GM21515 (cell line): ENCODE data around the gene CRIM1.

Source experiments
- ATAC-seq: cut with Tn5 transposase; IDR thresholded peaks from one replicate; pipeline ENCODE4 v1.9.1; 2021; ENCODE audit not compliant: unreplicated experiment

The CRIM1 gene

GRCh38 chr2:36511858-36512603 lies 156.5 kb downstream of the CRIM1 start:
- ATAC-seq: no peak

- no peak for ATAC-seq
These were observed 157.1 kb downstream of the CRIM1 start for GRCh38 chr2:36512705-36513104.

GRCh38 chr2:36513661-36514060 lies 158.1 kb downstream of the CRIM1 start:
- no peak for ATAC-seq

GRCh38 chr2:36515538-36515937 lies 160.0 kb downstream of the CRIM1 start:
- no peak for ATAC-seq

- no peak for ATAC-seq
These were observed 160.7 kb downstream of the CRIM1 start for GRCh38 chr2:36516136-36516870.

GRCh38 chr2:36520431-36520830 lies 164.9 kb downstream of the CRIM1 start:
- no peak for ATAC-seq

- no peak for ATAC-seq
These were observed 167.6 kb downstream of the CRIM1 start for GRCh38 chr2:36523153-36523552.

GRCh38 chr2:36525245-36525644 lies 169.7 kb downstream of the CRIM1 start:
- no peak for ATAC-seq

GRCh38 chr2:36526226-36526625 lies 170.6 kb downstream of the CRIM1 start:
- no peak for ATAC-seq

- peak; percentile 69 for ATAC-seq
These were observed 172.7 kb downstream of the CRIM1 start for GRCh38 chr2:36528274-36528673.

GRCh38 chr2:36528766-36529392 lies 173.3 kb downstream of the CRIM1 start:
- ATAC-seq: no peak

- peak; percentile 76 for ATAC-seq
These were observed 174.8 kb downstream of the CRIM1 start for GRCh38 chr2:36530178-36530982.

- no peak for ATAC-seq
These were observed 175.4 kb downstream of the CRIM1 start for GRCh38 chr2:36530983-36531354.

- no peak for ATAC-seq
These were observed 178.8 kb downstream of the CRIM1 start for GRCh38 chr2:36534275-36534799.

- no peak for ATAC-seq
These were observed 179.5 kb downstream of the CRIM1 start for GRCh38 chr2:36535099-36535498.

GRCh38 chr2:36536776-36537175 lies 181.2 kb downstream of the CRIM1 start:
- no peak for ATAC-seq

GRCh38 chr2:36538335-36538734 lies 182.8 kb downstream of the CRIM1 start:
- no peak for ATAC-seq

GRCh38 chr2:36539631-36540030 lies 184.1 kb downstream of the CRIM1 start:
- ATAC-seq: peak; percentile 80

GRCh38 chr2:36540986-36541754 lies 185.6 kb downstream of the CRIM1 start:
- no peak for ATAC-seq

GRCh38 chr2:36541891-36542595 lies 186.5 kb downstream of the CRIM1 start:
- ATAC-seq: no peak
